Activated naive CD8-positive, alpha-beta T cell treated with anti-CD3 and anti-CD28 coated beads, Interleukin-2, amount 50 U/mL, for 16 hours (primary cell): Measurements from ENCODE around the gene HOXB5.

Source experiments
- DNase-seq: peaks from one replicate; pipeline ENCODE4 v3.0.0-alpha.2; 2020; ENCODE audit warnings: low read depth, low spot score

HOXB5 gene

GRCh38 chr17:48629411-48629759 lies 35.8 kb upstream of the HOXB5 start:
- no peak for DNase-seq

GRCh38 chr17:48628649-48629410 lies 35.3 kb upstream of the HOXB5 start:
- DNase-seq: no peak

DNA sequence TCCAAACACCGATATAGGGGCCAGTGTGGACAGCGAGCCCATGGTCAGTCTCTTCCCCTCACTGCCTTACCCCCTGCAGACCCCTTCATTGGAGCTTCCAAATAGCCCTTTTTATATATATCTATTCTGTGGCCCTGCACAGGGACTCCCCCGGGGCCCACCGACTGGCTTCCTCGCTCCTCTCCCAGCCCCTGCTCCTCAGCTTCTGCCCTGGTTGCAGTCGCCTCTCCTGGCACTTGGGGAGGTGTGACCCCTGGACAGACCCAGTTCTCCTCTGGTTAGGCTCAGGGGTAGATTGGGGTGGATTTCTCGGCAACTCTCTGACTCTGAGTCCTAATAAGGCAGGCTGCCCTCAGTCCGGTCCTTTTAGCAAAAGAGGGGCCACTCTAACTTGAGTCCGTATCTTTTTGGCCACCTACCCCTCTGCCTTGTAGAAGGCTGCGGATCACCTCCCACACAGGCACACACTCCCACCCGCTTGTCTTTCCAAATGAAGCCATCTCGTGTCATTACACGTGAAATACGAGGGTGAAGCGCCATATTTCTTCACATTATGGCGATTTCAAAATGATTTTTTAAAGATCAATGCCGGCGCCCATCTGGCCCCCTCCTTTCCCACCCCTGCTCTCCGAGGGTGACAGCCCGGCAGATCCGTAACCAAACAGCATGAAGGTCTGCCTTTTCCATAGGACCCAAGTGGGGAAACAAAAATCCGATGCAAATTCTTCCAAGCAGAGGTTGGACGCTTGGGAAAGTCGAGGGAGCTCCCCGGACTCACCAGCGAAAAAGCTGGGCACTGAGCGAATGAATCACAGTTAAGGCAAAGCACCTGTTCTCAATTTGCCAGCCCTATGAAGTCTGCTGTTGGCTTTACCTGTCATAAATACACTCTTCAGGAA lies 34.3 kb upstream of the HOXB5 start:
- no peak for DNase-seq

- DNase-seq: no peak
Observed at GRCh38 chr17:48627118-48627597, 33.6 kb upstream of the HOXB5 start.

DNA sequence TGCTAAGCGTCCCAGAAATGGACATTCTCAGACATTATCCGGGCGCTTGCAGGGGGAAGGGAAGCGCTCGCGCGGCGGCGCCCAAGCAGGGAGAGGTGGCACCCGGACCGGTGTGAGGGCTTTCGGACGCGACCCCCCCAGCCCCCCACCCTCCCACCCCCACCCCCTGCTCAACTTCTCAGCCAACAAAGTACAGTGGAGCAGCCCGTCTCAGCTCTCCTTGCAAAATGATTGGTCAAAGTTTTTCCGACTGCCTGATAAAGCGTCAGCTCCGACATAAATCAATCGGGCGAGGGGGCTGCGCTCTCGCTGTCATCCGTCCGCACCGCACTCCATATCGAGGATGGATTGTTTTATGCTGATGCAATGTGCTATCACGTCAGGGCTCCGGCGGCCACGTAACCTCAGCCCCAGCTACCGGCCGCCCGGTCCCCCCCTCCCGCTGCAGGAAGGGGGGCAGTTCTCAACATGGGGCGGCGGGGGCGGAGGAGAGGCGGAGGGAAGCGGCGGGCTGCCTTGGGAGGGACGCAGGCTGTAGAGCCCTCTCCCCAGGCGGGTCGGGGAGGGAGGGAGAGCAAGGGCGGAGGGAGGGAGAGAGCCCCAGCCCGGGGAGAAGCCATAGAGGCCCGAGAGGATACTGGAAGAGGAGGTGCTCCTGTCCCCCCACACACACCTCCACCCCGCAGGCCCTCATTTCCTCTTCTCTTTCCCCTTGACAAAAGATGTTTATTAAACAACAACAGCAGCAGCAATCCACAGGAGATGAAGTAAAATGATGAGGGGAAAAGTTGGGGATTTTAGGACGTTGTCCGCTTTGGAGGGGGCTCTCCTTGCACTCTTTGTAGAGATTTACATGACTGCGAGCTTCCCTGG lies 32.9 kb upstream of the HOXB5 start, which contains the start of gene HOXB9:
TSS of gene HOXB9 (minus strand) at position 114 of the 873 bp plus-strand sequence. CDS start at position 25, 89 bp downstream.
- no peak for DNase-seq

DNA sequence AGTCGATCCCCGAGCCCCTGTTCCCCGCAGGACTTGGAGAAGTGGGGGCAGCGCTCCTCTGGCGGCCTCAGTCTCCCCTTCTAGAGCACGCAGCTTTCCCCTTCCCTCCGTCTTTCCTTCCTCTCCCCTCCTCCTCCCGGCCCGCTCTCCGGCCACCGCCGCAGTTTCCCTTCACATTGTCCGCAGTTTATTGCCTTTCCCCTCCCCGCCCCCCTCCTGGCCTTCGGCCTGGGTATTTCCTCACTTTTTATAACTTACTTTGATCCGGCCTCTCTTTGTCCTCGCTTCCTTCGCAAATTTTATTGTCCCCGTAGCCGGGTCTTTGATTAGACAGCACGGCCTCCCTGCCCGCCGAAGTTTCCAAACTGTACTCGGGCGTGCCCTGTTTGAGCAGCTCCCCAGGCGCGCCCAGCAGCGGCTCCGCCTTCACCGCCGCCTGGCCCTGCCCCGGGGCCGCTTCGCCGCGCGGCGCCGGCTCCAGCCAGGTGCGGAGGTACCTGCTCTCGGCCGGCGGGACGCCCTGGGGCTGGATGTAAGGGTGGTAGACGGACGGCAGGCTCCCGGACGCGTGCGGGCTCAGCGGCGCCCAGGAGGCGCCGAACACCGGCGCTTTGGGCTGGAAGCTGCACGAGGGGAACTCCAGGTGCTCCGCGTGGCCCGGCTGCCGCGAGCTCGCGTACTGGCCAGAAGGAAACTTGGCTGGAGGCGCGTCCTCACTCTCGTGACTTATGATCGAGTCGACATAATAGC lies 32.1 kb upstream of the HOXB5 start:
- DNase-seq: no peak

GRCh38 chr17:48624544-48625494 lies 31.2 kb upstream of the HOXB5 start:
- no peak for DNase-seq

- no peak for DNase-seq
Observed at GRCh38 chr17:48624118-48624517, 30.5 kb upstream of the HOXB5 start.

DNA sequence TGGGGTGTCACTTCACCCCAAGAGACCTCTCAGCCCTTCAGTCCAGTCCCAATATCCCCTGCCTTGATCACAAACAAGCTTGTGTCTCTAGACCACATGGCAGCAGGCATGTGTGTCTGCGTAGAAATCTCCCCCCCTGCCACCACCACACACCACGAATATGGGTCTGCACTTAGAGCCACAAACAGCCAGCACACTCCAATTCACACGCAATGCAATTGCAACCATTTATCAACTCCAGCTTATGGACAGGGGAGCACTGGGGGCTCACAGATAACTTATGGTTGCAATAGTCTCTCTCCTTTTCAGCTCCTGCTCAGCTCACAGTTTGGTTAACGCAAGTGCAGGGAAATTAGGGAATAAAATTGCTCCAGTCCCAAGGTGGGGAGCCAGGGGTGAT lies 30.0 kb upstream of the HOXB5 start:
- no peak for DNase-seq

- DNase-seq: no peak
Observed at GRCh38 chr17:48622857-48623256, 29.3 kb upstream of the HOXB5 start.

GRCh38 chr17:48621410-48622392 lies 28.1 kb upstream of the HOXB5 start:
- no peak for DNase-seq

GRCh38 chr17:48620461-48621139 lies 27.0 kb upstream of the HOXB5 start:
- no peak for DNase-seq

DNA sequence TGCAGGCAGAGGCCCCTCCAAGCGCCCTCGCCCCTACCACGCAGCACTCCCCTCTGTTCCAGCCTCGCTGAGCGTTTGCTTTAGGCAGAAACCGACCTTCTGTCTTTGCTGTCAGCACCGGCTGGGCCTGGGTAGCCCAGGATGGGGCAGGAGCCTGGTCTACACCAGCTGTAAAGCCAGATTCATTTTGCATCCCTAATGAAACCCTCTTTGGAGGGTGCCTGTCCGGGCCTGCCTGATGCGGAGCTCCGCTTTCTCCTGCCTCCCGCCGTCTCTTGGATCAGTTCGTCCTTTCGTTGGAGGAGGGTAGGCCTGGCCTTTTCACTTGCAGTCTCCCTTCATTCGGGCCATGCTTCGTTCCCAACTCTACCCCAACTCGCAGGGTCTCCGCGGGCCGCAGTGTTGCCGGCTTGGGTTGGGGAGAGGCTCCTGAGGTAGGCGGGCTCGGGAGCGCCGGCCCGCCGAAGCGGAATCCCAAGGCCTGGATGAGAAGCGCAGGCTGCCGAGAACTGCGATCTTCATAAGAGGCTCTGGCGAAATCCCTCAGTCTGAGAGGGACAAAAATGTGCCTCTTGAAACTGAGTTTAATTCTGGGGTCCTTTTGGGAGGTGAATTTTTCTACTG lies 26.4 kb upstream of the HOXB5 start:
- no peak for DNase-seq

DNA sequence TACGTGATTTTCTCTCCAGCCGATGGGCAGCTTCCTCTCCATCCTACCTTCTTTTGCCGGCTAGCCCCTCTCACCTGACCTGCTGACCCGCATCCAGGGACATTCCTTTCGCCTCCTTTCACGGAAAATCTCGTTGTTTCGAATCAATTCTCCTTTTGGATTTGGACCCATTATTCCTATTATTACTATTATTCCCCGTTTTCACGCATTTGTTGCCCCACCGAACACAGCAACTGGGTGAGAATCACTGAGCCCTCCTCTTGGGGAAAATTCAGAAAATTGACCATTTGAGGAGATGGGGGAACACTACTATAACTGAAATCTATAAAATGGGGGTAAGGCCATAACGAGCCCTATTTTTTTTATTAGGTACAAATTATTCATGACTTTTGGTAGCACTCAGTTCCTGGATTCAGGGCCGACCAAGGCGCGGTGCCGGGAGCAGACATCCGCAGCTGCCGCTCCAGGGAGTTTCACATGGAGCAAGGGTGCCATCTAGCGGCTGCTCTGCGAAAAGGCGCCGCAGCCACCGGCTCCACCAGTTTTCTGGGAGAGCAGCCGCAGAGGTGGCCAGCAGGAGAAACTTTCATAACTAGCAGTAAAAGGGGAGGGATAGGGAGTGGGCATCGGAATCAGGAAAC lies 24.8 kb upstream of the HOXB5 start:
- DNase-seq: peak; percentile 58

- DNase-seq: no peak
Observed at GRCh38 chr17:48617471-48618255, 24.1 kb upstream of the HOXB5 start.
